ENCODE data around the gene ARL5A. TPM values are rescaled to one million over a fixed set of nuclear protein-coding genes. Genes with fewer than 3 reads are reported as not detected.

ARL5A gene
- polyA plus RNA-seq, 3 donors: 21.3 to 85.8 (median 74.5) TPM

- H3K36me3 Mint-ChIP-seq: peaks cover 0 to 4% of the 10 kb centered on the region in 2 donors
- no peak for DNase-seq
- no peak overlapping the region for H3K9ac ChIP-seq (ENCODE audit: insufficient read depth, low read length, poor library complexity, severe bottlenecking)
- H3K4me1 ChIP-seq (ENCODE audit: control insufficient read depth in 1 of 2, insufficient read depth in 2 of 2, low read length in 2 of 2): no peaks in the 10 kb centered on the region
- H3K4me3 Mint-ChIP-seq: no peak overlapping the region
- intact Hi-C loops (cut with micrococcal nuclease): no loop called here
- H3K36me3 ChIP-seq (replicated peaks in 1 of 2; ENCODE audit: control insufficient read depth in 1 of 2, insufficient read depth in 2 of 2, low read length in 2 of 2): peaks cover 0 to under 1% of the 10 kb centered on the region in 2 donors
- H3K4me1 Mint-ChIP-seq: no peaks in the 10 kb centered on the region
- H3K27me3 Mint-ChIP-seq (ENCODE audit: low read depth in 3 of 3): peaks cover 0 to 1% (median 1%) of the 10 kb centered on the region in 3 donors
- H3K79me2 ChIP-seq (ENCODE audit: insufficient read depth, low read length): no peaks in the 10 kb centered on the region
- no peak overlapping the region for H3K27ac Mint-ChIP-seq
- no peaks in the 10 kb centered on the region for H4K20me1 ChIP-seq (ENCODE audit: insufficient read depth, low read length)
- no peak overlapping the region for H3K27ac ChIP-seq (ENCODE audit: low read depth in 1 of 2, low read length in 2 of 2)
- no peaks in the 10 kb centered on the region for H3K27me3 ChIP-seq (ENCODE audit: control insufficient read depth in 2 of 2, insufficient read depth in 2 of 2, low read length in 2 of 2)
- no peaks in the 10 kb centered on the region for H3K9me3 Mint-ChIP-seq
- WGBS (ENCODE audit: insufficient coverage): 100% methylated on average over 1 of the region's 2 CpGs
- H3K9me3 ChIP-seq (replicated peaks in 1 of 2; ENCODE audit: control insufficient read depth in 1 of 2, insufficient read depth in 1 of 2, low read length in 2 of 2): no peaks in the 10 kb centered on the region
- H3K4me3 ChIP-seq (replicated peaks in 1 of 3; ENCODE audit: low read depth in 2 of 3, low read length in 3 of 3): no peak overlapping the region
- no peak for TF ChIP-seq CTCF (IDR thresholded peaks at IDR 0.05)
- H2AFZ ChIP-seq (ENCODE audit: insufficient read depth, low read depth, low read length, poor library complexity, severe bottlenecking): no peak overlapping the region
- H3K4me2 ChIP-seq (replicated peaks; ENCODE audit: extremely low read depth, low read length, poor library complexity, severe bottlenecking): no peak overlapping the region
Measured at GRCh38 chr2:151756820-151757219, 71.4 kb downstream of the ARL5A start.

DNA sequence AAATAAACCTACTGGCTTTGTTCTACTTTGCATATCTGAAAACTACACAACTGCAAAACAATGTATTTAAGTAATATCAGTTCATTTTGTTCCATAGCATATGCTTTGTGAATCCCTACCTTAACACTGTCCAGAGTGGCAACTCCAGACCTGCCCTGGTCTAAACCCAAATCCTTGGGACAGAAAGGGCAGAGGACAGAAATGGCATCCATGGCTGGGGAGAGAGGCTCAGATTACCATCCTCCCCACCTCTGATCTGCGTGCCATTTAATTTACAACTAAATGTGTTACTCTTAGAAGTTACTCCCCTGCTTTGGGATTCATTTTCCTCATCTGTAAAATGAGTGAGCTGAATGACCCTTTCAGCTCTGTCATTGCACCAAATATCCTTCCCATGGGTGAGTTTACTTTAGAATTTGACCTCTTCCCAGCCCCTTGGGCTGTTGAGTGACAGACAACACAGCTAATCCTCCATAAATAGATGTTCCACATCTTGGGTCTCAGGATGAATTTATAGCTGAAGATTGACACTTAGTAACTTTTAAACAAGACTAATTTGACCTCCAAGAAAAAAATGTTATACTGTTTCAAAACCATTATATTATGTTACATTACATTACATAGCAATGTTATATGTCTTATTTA lies 73.8 kb downstream of the ARL5A start:
- intact Hi-C loops (cut with micrococcal nuclease): no loop called here
- Histone ChIP-seq H2AFZ (ENCODE audit: insufficient read depth, low read depth, low read length, poor library complexity, severe bottlenecking) (no peak overlapping the region), H3K4me2 (replicated peaks; ENCODE audit: extremely low read depth, low read length, poor library complexity, severe bottlenecking) (no peak overlapping the region), H3K9ac (ENCODE audit: insufficient read depth, low read length, poor library complexity, severe bottlenecking) (no peak overlapping the region), H3K4me3 (replicated peaks in 1 of 3; ENCODE audit: low read depth in 2 of 3, low read length in 3 of 3) (no peak overlapping the region), H3K79me2 (ENCODE audit: insufficient read depth, low read length) (no peaks in the 10 kb centered on the region), H3K36me3 (replicated peaks in 1 of 2; ENCODE audit: control insufficient read depth in 1 of 2, insufficient read depth in 2 of 2, low read length in 2 of 2) (no peaks in the 10 kb centered on the region), H3K27me3 (ENCODE audit: control insufficient read depth in 2 of 2, insufficient read depth in 2 of 2, low read length in 2 of 2) (no peaks in the 10 kb centered on the region), H3K4me1 (ENCODE audit: control insufficient read depth in 1 of 2, insufficient read depth in 2 of 2, low read length in 2 of 2) (no peaks in the 10 kb centered on the region), H3K9me3 (replicated peaks in 1 of 2; ENCODE audit: control insufficient read depth in 1 of 2, insufficient read depth in 1 of 2, low read length in 2 of 2) (no peaks in the 10 kb centered on the region), H3K27ac (ENCODE audit: low read depth in 1 of 2, low read length in 2 of 2) (no peak overlapping the region), H4K20me1 (ENCODE audit: insufficient read depth, low read length) (no peaks in the 10 kb centered on the region)
- no CpG with 5 or more reads among the region's 1 CpG for WGBS (ENCODE audit: insufficient coverage)
- no peak for TF ChIP-seq CTCF (IDR thresholded peaks at IDR 0.05)
- Mint-ChIP-seq H3K36me3 (peaks cover 0 to 4% of the 10 kb centered on the region in 2 donors), H3K9me3 (no peaks in the 10 kb centered on the region), H3K27ac (no peak overlapping the region), H3K27me3 (ENCODE audit: low read depth in 3 of 3) (peaks cover 0 to 3% (median 3%) of the 10 kb centered on the region in 3 donors), H3K4me3 (no peak overlapping the region), H3K4me1 (no peaks in the 10 kb centered on the region)
- no peak for DNase-seq

Measured in CD14-positive monocyte (primary cell).